Ishikawa (cell line): ENCODE data around the gene TECR.

Experiments used
- CEBPB ChIP-seq: IDR thresholded peaks from 2 replicates; pipeline ENCODE4 v1.6.1; 2012
- CREB1 ChIP-seq: IDR thresholded peaks from 2 replicates; pipeline ENCODE4 v1.6.1; 2012; ENCODE audit warnings: low read depth
- EGR1 ChIP-seq: IDR thresholded peaks from 2 replicates; pipeline ENCODE4 v1.6.1; 2012
- EP300 ChIP-seq: IDR thresholded peaks from 2 replicates; pipeline ENCODE4 v1.6.1; 2012; ENCODE audit warnings: borderline replicate concordance
- FOXM1 ChIP-seq: IDR thresholded peaks from 2 replicates; pipeline ENCODE4 v1.6.1; 2012; ENCODE audit warnings: low read depth, borderline replicate concordance
- NFIC ChIP-seq: IDR thresholded peaks from 2 replicates; pipeline ENCODE4 v1.6.1; 2012
- RAD21 ChIP-seq: IDR thresholded peaks from 2 replicates; pipeline ENCODE4 v1.6.1; 2012; ENCODE audit warnings: low read depth
- REST ChIP-seq: IDR thresholded peaks from 2 replicates; pipeline ENCODE4 v1.6.1; 2012; ENCODE audit warnings: low read depth, mild to moderate bottlenecking
- TAF1 ChIP-seq: IDR thresholded peaks from 2 replicates; pipeline ENCODE4 v1.6.1; 2012; ENCODE audit warnings: low read depth, mild to moderate bottlenecking
- TCF12 ChIP-seq: IDR thresholded peaks from 2 replicates; pipeline ENCODE4 v1.6.1; 2012; ENCODE audit warnings: low read depth
- TEAD4 ChIP-seq: IDR thresholded peaks from 2 replicates; pipeline ENCODE4 v1.6.1; 2012
- YY1 ChIP-seq: IDR thresholded peaks from 2 replicates; pipeline ENCODE4 v1.6.1; 2012; ENCODE audit warnings: low read depth
- ZBTB7A ChIP-seq: IDR thresholded peaks from 2 replicates; pipeline ENCODE4 v1.6.1; 2012; ENCODE audit warnings: low read depth
- TF ChIP-seq, protein P1 (sequence below): IDR thresholded peaks from 2 replicates; pipeline ENCODE4 v1.6.1; 2012
- TF ChIP-seq, protein P2 (sequence below): IDR thresholded peaks from 2 replicates; pipeline ENCODE4 v1.6.1; 2012

Gene TECR

GRCh38 chr19:14525729-14526128 is 3.7 kb upstream of the TECR start:
- TF ChIP-seq, protein P1, sequence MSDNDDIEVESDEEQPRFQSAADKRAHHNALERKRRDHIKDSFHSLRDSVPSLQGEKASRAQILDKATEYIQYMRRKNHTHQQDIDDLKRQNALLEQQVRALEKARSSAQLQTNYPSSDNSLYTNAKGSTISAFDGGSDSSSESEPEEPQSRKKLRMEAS, result no peak
- TF ChIP-seq EP300 (no peak), YY1 (no peak), NFIC (no peak), REST (no peak), CEBPB (no peak), ZBTB7A (no peak), TEAD4 (no peak)
- TF ChIP-seq, protein P2, sequence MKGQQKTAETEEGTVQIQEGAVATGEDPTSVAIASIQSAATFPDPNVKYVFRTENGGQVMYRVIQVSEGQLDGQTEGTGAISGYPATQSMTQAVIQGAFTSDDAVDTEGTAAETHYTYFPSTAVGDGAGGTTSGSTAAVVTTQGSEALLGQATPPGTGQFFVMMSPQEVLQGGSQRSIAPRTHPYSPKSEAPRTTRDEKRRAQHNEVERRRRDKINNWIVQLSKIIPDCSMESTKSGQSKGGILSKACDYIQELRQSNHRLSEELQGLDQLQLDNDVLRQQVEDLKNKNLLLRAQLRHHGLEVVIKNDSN, result no peak

DNA sequence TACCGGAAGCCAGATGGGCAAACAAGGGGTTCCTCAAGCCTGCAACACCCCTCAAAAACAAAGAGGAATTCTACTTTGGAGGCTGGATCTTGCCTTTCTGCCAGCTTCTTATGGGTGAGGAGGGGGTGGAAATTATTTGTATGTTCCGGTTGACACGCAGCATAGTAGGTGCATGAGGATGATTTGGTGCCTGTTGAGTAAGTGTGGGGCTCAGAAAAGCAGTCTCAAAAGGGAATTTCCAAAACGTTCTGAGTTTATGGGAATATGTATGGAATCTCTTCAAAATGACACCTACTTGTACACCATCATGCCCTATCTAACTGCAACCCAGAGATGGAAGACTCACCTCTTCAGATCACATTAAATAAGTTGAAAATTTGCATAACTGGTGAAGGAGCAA is 3.0 kb upstream of the TECR start:
- no peak for TF ChIP-seq YY1
- TF ChIP-seq EP300, result no peak
- no peak for TF ChIP-seq TAF1
- TF ChIP-seq, protein P1, result no peak
- no peak for TF ChIP-seq RAD21
- TF ChIP-seq EGR1, result no peak
- TF ChIP-seq, protein P2, result no peak
- TF ChIP-seq TCF12, result no peak
- TF ChIP-seq ZBTB7A, result no peak
- TF ChIP-seq CEBPB, result no peak
- no peak for TF ChIP-seq TEAD4
- no peak for TF ChIP-seq NFIC
- TF ChIP-seq FOXM1, result no peak
- TF ChIP-seq CREB1, result no peak

- TF ChIP-seq ZBTB7A (0 out of 2 replicates have a peak, but pooled peaks have one; percentile 40), RAD21 (no peak), CEBPB (peak; percentile 42; the same call in 1 of the 2 replicates), TCF12 (0 out of 2 replicates have a peak, but pooled peaks have one; percentile 23)
These were observed 758 bp upstream of the TECR start for GRCh38 chr19:14528419-14529253.

- TF ChIP-seq TAF1, result no peak
- TF ChIP-seq EGR1, result no peak
- no peak for TF ChIP-seq TCF12
- no peak for TF ChIP-seq EP300
- no peak for TF ChIP-seq CREB1
- no peak for TF ChIP-seq REST
- TF ChIP-seq, protein P2, result no peak
- no peak for TF ChIP-seq CEBPB
- TF ChIP-seq, protein P1, result no peak
- no peak; the same call in 1 of the 2 replicates for TF ChIP-seq ZBTB7A
- no peak for TF ChIP-seq YY1
- TF ChIP-seq FOXM1, result no peak
- no peak for TF ChIP-seq NFIC
- no peak for TF ChIP-seq TEAD4
- no peak for TF ChIP-seq RAD21
These were observed 583 bp downstream of the TECR start for GRCh38 chr19:14530005-14530348.

DNA sequence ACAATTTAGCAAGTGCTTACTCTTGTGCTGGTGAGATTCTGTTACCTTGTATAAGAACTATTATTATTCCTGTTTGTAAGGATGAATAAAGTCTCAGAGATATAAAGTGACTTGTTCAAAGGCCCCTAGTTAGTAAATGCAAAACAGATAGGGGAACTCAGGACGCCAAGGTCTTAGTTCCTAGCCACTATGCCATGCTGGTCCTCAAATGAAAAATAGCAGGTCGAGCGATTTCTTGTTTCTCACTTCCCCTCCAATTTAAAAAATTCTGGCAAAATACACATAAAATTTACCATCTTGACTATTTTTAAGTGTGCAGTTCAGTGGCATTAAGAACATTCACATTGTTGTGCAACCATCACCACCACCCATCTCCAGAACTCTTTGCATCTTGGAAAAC is 1.1 kb downstream of the TECR start:
- TF ChIP-seq CREB1 (no peak), ZBTB7A (no peak), YY1 (no peak), CEBPB (no peak), TEAD4 (no peak), NFIC (no peak), TCF12 (no peak), EGR1 (no peak), FOXM1 (no peak), RAD21 (no peak), EP300 (no peak)
- TF ChIP-seq, protein P1, result no peak
- TF ChIP-seq, protein P2, result no peak
